Astrocyte of the hippocampus (primary cell): Measurements from ENCODE around the gene MED31.
"Not testable (repeated sequence)": the region's sequence is repeated elsewhere in the genome, so short reads cannot be mapped to it uniquely, and the experiment has no call there.

Experiments
- DNase-seq: peaks from one replicate; pipeline ENCODE4 v3.0.0; 2011; ENCODE audit warnings: low read depth, low spot score

The MED31 gene

GRCh38 chr17:6627019-6627418 lies 24.4 kb downstream of the MED31 start:
- DNase-seq, result peak; percentile 33

- no peak for DNase-seq
Measured at GRCh38 chr17:6626616-6627015, 24.8 kb downstream of the MED31 start.

GRCh38 chr17:6623941-6624340 lies 27.5 kb downstream of the MED31 start:
- no peak for DNase-seq

DNA sequence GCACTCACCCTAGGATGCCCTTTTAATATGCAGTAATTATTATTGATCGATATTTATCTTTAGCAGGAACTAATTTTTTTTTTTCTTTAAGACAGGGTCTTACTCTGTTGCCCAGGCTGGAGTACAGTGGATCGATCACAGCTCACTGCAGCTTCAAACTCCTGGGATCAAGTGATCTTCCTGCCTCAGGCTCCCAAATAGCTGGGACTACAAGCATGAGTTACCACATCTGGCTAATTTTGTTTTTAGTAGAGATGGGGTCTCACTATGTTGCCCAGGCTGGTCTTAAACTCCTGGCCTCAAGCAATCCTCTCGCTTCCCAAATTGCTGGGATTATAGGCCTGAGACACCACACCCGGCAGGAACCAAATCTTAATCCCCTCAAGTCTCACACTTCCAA lies 40.2 kb downstream of the MED31 start:
- DNase-seq, result no peak

DNA sequence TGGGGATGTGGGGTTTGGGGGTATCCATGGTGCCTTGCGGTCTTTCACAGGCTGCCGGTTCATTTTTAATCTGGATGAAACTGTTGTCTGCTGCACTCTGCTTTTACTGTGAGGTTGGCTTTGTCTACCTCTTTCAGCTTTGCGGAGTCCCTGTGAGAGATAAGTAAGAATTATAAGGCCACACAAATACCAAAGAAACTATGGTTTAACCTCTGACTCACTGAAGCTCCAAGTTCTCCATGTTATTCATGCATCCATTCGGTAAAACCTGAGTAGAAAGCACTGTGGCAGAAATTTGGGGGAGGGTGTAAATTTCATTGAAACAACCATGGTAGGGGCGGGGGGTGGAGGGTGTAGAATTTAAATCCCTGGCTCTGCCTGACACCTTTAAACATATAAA lies 41.4 kb downstream of the MED31 start:
- DNase-seq, result peak; percentile 28

GRCh38 chr17:6608321-6608720 lies 43.1 kb downstream of the MED31 start:
- peak; percentile 55 for DNase-seq

- no peak for DNase-seq
Measured at GRCh38 chr17:6605142-6605541, 46.3 kb downstream of the MED31 start.

- DNase-seq, result peak; percentile 52
Measured at GRCh38 chr17:6603744-6604325, 47.6 kb downstream of the MED31 start.

DNA sequence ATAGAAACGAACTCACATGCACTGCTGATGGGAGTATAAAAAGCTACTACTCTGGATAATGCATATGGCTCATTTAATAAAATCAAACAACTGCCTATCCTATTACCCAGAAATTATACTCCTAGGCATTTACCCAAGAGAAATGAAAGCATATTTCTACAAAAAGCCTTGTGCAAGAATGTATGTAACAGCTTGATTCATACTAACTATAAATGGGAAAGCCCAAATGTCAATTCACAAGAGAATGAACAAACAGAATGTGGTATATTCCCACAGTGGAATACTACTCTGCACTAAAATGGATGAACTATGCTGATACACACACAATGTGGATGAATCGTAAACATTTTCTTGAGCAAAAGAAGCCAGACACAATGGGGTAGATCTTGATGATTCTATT lies 49.3 kb downstream of the MED31 start:
- no peak for DNase-seq

DNA sequence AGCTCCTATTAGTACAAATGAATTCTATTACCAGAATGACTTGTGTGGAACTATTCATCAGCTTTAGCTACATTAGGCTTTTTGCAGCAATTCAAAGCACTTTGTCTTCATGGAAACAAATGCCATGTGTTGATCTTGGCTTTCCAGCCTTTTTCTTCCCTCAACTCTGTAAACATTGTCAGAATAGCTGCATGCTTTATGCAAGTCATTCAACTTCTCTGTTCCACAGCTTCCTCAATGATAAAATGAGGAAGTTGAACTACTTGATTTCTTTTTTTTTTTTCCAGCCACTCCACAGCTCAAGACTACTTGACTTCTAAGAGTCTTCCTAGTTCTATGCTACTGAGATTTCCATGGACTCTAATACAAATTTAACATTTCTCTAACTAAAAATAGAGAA lies 52.0 kb downstream of the MED31 start:
- peak; percentile 77 for DNase-seq

GRCh38 chr17:6597727-6598126 lies 53.7 kb downstream of the MED31 start:
- DNase-seq, result no peak

DNA sequence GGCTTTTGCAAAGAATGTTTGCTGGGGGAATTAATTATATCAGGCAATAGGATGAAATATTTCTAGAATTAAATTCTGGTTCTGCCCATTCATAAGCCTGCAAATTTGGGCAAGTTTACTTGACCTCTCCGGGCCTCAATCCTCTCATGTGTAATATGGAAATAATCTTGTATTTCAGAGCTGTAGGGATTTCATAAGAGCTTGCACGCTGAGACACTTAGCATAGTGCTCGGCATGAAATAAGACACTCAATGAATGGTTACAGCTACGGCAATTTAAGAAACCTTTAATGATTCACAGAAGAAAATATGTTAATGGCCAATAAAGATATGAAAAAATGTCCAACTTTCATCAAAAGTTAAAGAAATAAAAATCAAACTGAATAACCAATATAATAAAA lies 54.5 kb downstream of the MED31 start:
- DNase-seq, result no peak

DNA sequence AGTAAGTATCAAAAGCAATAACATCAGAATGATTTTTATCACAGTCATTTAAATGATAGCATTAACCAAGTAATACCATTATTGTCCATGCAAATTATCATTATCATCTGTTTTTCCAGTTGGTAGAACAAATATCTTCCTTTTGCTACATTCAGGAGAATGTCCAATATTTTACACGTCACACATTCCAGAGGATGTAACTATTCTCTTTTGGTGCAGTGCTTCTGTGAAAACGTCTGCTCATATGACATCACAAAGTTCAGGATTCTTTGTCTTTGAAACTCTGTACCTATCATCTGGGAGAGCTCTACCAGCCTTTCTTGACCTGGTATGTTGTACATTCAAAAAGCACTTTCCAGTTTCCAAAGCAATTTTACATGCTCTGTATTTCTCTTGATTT lies 54.9 kb downstream of the MED31 start:
- no peak for DNase-seq

- no peak for DNase-seq
Measured at GRCh38 chr17:6596081-6596480, 55.3 kb downstream of the MED31 start.

DNA sequence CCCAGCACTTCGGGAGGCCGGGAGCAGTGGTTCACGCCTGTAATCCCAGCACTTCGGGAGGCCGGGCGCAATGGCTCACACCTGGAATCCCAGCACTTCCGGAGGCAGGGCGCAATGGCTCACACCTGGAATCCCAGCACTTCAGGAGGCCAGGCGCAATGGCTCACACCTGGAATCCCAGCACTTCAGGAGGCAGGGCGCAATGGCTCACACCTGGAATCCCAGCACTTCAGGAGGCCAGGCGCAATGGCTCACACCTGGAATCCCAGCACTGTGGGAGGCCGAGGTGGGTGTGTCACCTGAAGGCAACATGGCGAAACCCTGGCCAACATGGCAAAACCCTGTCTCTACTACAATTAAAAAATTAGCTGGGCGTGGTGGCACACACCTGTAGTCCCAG lies 58.0 kb downstream of the MED31 start:
- DNase-seq, result not testable (repeated sequence)
